AG09309 (cell line): ENCODE data around the gene ZNF175.
A peak's percentile ranks its signal among the peaks of the same experiment; 100 is the strongest.

Experiments
- DNase-seq: peaks from one replicate; pipeline ENCODE4 v3.0.0-alpha.2; 2010; ENCODE audit warnings: low read depth
- H3K4me3 ChIP-seq: 2 replicates; pipeline ENCODE4 v1.5.1; 2011; ENCODE audit warnings: mild to moderate bottlenecking, low read depth, low read length, moderate library complexity; ENCODE audit not compliant: control insufficient read depth
- CTCF ChIP-seq: IDR thresholded peaks from 2 replicates; pipeline ENCODE4 v1.5.1; 2011; ENCODE audit warnings: mild to moderate bottlenecking, low read depth, low read length, inconsistent platforms; ENCODE audit not compliant: insufficient read depth, control insufficient read depth; ENCODE audit errors: missing control alignments

The ZNF175 gene

GRCh38 chr19:51587264-51588191 lies 16.4 kb downstream of the ZNF175 start:
- no peak for TF ChIP-seq CTCF
- H3K4me3 ChIP-seq: no peak overlapping the region
- no peak for DNase-seq

- H3K4me3 ChIP-seq: no peak overlapping the region
- no peak for TF ChIP-seq CTCF
- DNase-seq: no peak
Observed at GRCh38 chr19:51589511-51589910, 18.4 kb downstream of the ZNF175 start.

- no peak overlapping the region for H3K4me3 ChIP-seq
- TF ChIP-seq CTCF: no peak
- no peak for DNase-seq
Observed at GRCh38 chr19:51590441-51590840, 19.4 kb downstream of the ZNF175 start.

- no peak overlapping the region for H3K4me3 ChIP-seq
- TF ChIP-seq CTCF: no peak
- no peak for DNase-seq
Observed at GRCh38 chr19:51592521-51592920, 21.4 kb downstream of the ZNF175 start.

GRCh38 chr19:51593138-51593890 lies 22.2 kb downstream of the ZNF175 start:
- TF ChIP-seq CTCF: no peak
- no peak for DNase-seq
- H3K4me3 ChIP-seq: peak overlapping the region; percentile 64

GRCh38 chr19:51593969-51594773 lies 23.1 kb downstream of the ZNF175 start:
- no peak for TF ChIP-seq CTCF
- peak overlapping the region; percentile 64 for H3K4me3 ChIP-seq
- DNase-seq: peak; percentile 88
